ENCODE data around the gene C14orf93. TPM values are rescaled to one million over a fixed set of nuclear protein-coding genes. Genes with fewer than 3 reads are reported as not detected.

The C14orf93 gene
- 9.1 and 9.2 TPM in 2 replicates for total RNA-seq

DNA sequence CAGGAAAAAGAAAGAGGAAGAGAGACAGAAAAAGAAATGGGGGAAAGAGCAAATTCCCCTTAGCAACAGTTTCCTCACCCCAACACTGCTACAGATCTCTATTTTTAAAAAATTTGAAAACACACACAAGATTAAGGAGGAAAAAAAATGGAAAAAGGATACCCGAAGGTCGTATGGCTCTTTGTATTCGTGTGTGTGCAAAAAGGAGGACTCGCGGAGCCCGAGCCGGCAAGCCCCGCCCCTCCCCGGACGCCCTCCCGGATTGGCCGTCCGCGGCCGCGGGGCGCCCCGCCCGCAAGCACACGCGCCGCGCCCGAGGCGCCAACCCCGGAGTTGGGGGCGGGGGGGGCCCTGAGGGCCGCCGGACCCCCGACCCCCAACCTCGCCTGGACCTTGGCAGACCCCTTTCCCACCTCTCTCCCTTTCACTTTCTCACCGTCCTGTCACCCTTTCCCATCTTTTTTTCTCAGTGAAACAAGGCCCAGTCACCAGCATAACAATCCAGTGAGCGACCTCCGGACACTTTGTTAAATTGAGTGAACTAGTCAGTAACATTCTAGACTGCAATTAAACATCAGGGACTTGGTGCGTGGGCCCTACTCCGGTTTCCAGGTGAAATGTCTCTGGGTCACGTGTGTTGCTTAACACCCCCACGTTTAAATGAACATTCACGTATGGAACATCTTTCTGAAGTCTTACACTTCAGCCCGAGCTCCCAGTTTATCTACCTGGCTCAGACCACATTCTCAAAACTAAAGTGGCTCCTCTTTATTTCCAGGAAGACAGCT lies at the start of gene C14orf93:
Gene C14orf93, minus strand, starts transcription at position 205 of the 788 bp plus-strand sequence. CDS start 11,120 bp downstream, outside the sequence.
- no peaks in the 10 kb centered on the region for H3K27me3 Mint-ChIP-seq (ENCODE audit: low read depth)
- no peaks in the 10 kb centered on the region for H3K36me3 Mint-ChIP-seq (ENCODE audit: low read depth)
- intact Hi-C loops (cut with micrococcal nuclease), result loop anchor here (5.0 to 10.0 kb wide), 2 partner anchors 47 to 295 kb away; partner anchors contain the start of genes BCL2L2, CDH24 and PPP1R3E
- peak; percentile 73 for DNase-seq (ENCODE audit: low spot score)
- peak within 1 kb of the TSS; percentile 93 for H3K4me3 Mint-ChIP-seq (ENCODE audit: low read depth)
- H3K4me1 Mint-ChIP-seq (ENCODE audit: low read depth), result peaks cover 34% of the 10 kb centered on the region
- no peaks in the 10 kb centered on the region for H3K9me3 Mint-ChIP-seq
- H3K27ac Mint-ChIP-seq, result peak within 1 kb of the TSS; percentile 98

- intact Hi-C loops (cut with micrococcal nuclease), result loop anchor here (1.0 to 5.0 kb wide), 2 partner anchors 52 to 73 kb away; no protein-coding TSS in a partner anchor
- Mint-ChIP-seq H3K36me3 (ENCODE audit: low read depth) (peaks cover 44% of the 10 kb centered on the region), H3K27ac (no peak overlapping the region), H3K4me3 (ENCODE audit: low read depth) (peak overlapping the region; percentile 24), H3K27me3 (ENCODE audit: low read depth) (peaks cover 7% of the 10 kb centered on the region), H3K9me3 (no peaks in the 10 kb centered on the region), H3K4me1 (ENCODE audit: low read depth) (peaks cover 16% of the 10 kb centered on the region)
- DNase-seq (ENCODE audit: low spot score), result no peak
Observed at GRCh38 chr14:23058654-23059504, 48.9 kb upstream of the C14orf93 start.

- H3K9me3 Mint-ChIP-seq, result no peaks in the 10 kb centered on the region
- peak; percentile 79 for DNase-seq (ENCODE audit: low spot score)
- H3K27me3 Mint-ChIP-seq (ENCODE audit: low read depth), result peaks cover 7% of the 10 kb centered on the region
- H3K4me3 Mint-ChIP-seq (ENCODE audit: low read depth), result peak overlapping the region; percentile 84
- H3K4me1 Mint-ChIP-seq (ENCODE audit: low read depth), result peaks cover 16% of the 10 kb centered on the region
- H3K36me3 Mint-ChIP-seq (ENCODE audit: low read depth), result peaks cover 35% of the 10 kb centered on the region
- intact Hi-C loops (cut with micrococcal nuclease), result loop anchor here (1.0 to 5.0 kb wide), 4 partner anchors 23 to 72 kb away; partner anchors contain the start of gene PSMB5
- peak overlapping the region; percentile 51 for H3K27ac Mint-ChIP-seq
Observed at GRCh38 chr14:23057757-23058653, 48.1 kb upstream of the C14orf93 start.

DNA sequence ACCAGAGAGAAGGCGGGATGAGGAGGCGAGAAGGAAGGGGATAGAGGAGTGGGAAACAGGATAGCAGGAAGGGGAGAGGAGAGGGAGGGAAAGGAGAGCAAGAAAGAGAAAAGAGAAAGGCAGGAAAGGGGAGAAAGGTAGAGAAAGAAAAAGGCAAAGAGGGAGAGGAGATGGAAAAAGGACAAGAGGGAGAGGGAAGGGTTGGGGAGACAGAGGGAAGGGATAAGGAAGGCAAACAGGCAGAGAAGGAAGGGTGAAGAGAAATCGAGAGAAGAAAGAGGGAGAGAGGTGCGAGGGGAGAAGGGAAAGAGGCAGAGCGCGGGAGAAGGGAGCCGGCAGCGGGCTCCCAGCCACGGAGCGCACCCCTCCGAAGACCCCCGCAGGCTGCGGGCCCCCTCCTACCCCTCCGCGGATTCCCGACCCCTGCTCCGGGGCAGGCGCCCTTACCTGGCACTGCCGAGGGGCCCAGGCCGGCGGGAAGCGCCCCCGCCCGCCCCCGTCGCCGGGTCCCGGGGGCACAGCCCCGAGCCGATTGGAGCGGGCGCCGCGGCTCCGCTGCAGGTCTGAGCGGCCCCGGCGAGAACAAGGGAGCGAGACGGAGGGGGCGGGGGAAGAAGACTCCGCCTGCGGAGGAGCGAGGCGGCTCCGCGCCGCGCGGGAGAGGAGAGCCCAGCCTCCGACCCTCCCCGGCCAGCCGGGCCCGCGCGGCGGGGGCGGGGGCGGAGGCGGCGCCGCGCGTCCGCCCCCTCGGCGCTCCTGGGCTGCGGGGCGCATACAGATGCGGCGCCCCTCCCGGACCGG lies 47.2 kb upstream of the C14orf93 start, which contains the start of gene CDH24:
Gene CDH24, minus strand, starts transcription at position 565 of the 801 bp plus-strand sequence. CDS start 1,787 bp downstream, outside the sequence.
- Mint-ChIP-seq H3K36me3 (ENCODE audit: low read depth) (peaks cover 27% of the 10 kb centered on the region), H3K4me3 (ENCODE audit: low read depth) (peak within 1 kb of the TSS; percentile 84), H3K9me3 (no peaks in the 10 kb centered on the region), H3K27ac (peak within 1 kb of the TSS; percentile 51), H3K27me3 (ENCODE audit: low read depth) (peaks cover 7% of the 10 kb centered on the region), H3K4me1 (ENCODE audit: low read depth) (peaks cover 16% of the 10 kb centered on the region)
- peak; percentile 74 for DNase-seq (ENCODE audit: low spot score)
- intact Hi-C loops (cut with micrococcal nuclease), result loop anchor here (1.0 to 5.0 kb wide), 4 partner anchors 22 to 127 kb away; partner anchors contain the start of gene PSMB5

DNA sequence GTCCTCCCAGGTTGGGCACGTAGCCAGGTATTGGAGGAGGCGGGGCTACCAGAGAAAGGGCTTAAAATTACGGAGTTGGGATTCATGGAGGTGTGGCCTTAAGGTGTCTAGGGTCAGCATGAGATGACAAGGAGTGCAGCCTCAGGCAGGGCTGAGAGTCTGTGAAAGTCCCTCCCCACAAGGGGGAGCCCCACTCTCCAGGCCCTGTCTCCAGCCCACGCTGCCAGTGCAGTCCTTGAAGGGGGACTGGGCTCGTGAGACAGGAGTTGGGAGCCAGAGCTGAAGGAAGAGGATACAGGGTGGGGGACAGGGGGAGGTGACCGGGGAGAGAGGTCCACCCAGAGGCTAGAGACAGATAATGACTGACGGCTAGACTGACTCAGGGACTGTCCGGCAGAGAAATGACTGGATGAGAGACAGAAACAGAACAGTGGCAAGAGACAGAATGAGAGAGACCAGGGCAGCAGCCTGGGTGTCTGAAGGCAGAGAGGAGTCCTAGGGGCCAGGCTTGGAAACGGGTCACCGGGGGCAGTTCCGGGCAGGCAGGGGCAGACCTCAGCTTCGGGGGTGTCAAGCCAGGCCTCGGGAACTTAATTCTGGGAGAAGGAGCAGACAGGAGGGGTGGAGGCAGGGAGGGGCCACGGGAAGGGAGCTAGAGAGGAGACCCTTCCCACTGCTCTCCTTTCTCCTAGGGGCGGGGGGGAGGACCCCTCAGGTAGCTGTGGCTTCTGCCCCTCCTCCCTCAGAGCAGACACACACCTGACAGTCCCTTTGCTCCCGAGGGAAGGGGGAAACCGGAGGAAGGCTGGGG lies 46.4 kb upstream of the C14orf93 start:
- Mint-ChIP-seq H3K9me3 (no peaks in the 10 kb centered on the region), H3K27me3 (ENCODE audit: low read depth) (peaks cover 7% of the 10 kb centered on the region), H3K36me3 (ENCODE audit: low read depth) (peaks cover 21% of the 10 kb centered on the region), H3K27ac (peak overlapping the region; percentile 43), H3K4me1 (ENCODE audit: low read depth) (peaks cover 16% of the 10 kb centered on the region), H3K4me3 (ENCODE audit: low read depth) (peak overlapping the region; percentile 84)
- peak; percentile 57 for DNase-seq (ENCODE audit: low spot score)
- intact Hi-C loops (cut with micrococcal nuclease), result loop anchor here (1.0 to 5.0 kb wide), 4 partner anchors 22 to 126 kb away; partner anchors contain the start of gene PSMB5

GRCh38 chr14:23055621-23056144 lies 45.7 kb upstream of the C14orf93 start:
- Mint-ChIP-seq H3K9me3 (no peaks in the 10 kb centered on the region), H3K27me3 (ENCODE audit: low read depth) (peaks cover 7% of the 10 kb centered on the region), H3K27ac (no peak overlapping the region), H3K4me1 (ENCODE audit: low read depth) (peaks cover 16% of the 10 kb centered on the region), H3K36me3 (ENCODE audit: low read depth) (peaks cover 14% of the 10 kb centered on the region), H3K4me3 (ENCODE audit: low read depth) (peak overlapping the region; percentile 84)
- DNase-seq (ENCODE audit: low spot score), result no peak
- intact Hi-C loops (cut with micrococcal nuclease), result loop anchor here (1.0 to 5.0 kb wide), 4 partner anchors 21 to 125 kb away; partner anchors contain the start of gene PSMB5

DNA sequence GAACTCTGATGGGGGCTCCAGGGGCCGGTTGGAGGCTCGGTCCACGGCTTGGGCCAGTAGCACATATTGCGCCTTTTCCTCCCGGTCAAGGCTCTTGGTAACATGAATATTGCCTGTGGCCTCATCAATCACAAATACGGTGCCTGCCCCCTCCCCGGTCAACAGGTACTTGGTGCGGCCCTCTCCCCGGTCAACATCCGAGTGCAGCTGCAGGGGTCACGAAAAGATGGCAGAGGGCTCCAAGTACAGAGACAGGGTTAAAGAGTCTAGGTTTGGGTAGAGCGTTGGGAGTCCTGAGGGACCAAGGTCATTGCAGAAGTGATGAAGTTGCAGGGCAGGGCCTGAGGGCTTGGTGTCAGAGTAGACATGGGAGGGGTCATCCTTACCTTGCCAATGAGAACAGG lies 45.2 kb upstream of the C14orf93 start:
- Mint-ChIP-seq H3K27me3 (ENCODE audit: low read depth) (peaks cover 7% of the 10 kb centered on the region), H3K9me3 (no peaks in the 10 kb centered on the region), H3K4me3 (ENCODE audit: low read depth) (no peak overlapping the region), H3K36me3 (ENCODE audit: low read depth) (peaks cover 12% of the 10 kb centered on the region), H3K27ac (no peak overlapping the region), H3K4me1 (ENCODE audit: low read depth) (peaks cover 16% of the 10 kb centered on the region)
- intact Hi-C loops (cut with micrococcal nuclease), result loop anchor here (5.0 kb wide), 1 partner anchor 48 kb away; no protein-coding TSS in a partner anchor
- DNase-seq (ENCODE audit: low spot score), result no peak

GRCh38 chr14:23054000-23054811 lies 44.3 kb upstream of the C14orf93 start:
- Mint-ChIP-seq H3K27me3 (ENCODE audit: low read depth) (peaks cover 7% of the 10 kb centered on the region), H3K4me1 (ENCODE audit: low read depth) (peaks cover 16% of the 10 kb centered on the region), H3K36me3 (ENCODE audit: low read depth) (peaks cover 6% of the 10 kb centered on the region), H3K9me3 (no peaks in the 10 kb centered on the region), H3K27ac (no peak overlapping the region), H3K4me3 (ENCODE audit: low read depth) (no peak overlapping the region)
- no peak for DNase-seq (ENCODE audit: low spot score)
- intact Hi-C loops (cut with micrococcal nuclease), result no loop called here

GRCh38 chr14:23053426-23053825 lies 43.5 kb upstream of the C14orf93 start:
- no peak for DNase-seq (ENCODE audit: low spot score)
- peaks cover 7% of the 10 kb centered on the region for H3K27me3 Mint-ChIP-seq (ENCODE audit: low read depth)
- H3K4me1 Mint-ChIP-seq (ENCODE audit: low read depth), result peaks cover 16% of the 10 kb centered on the region
- H3K27ac Mint-ChIP-seq, result no peak overlapping the region
- peaks cover 3% of the 10 kb centered on the region for H3K36me3 Mint-ChIP-seq (ENCODE audit: low read depth)
- H3K4me3 Mint-ChIP-seq (ENCODE audit: low read depth), result no peak overlapping the region
- intact Hi-C loops (cut with micrococcal nuclease), result no loop called here
- H3K9me3 Mint-ChIP-seq, result no peaks in the 10 kb centered on the region

DNA sequence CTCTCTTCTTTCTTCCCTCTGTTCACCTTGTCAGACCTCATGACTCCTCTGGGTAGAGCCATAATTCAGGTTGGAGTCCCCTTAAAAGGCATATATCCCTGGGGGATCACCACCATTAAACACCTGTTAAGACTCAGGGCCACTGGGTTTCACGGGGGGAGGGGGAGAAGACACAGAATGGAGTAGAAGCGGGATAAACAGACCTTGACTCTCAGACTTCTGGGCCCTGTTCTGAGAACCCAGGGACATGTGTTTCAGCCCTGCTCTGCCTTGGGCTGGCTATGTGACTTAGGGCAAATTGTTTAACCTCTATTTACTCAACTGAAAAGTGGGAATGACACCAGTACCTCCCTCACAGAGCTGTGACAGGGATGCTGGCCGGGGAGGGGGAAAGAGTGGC lies 42.7 kb upstream of the C14orf93 start:
- no peaks in the 10 kb centered on the region for H3K36me3 Mint-ChIP-seq (ENCODE audit: low read depth)
- no peak for DNase-seq (ENCODE audit: low spot score)
- no peak overlapping the region for H3K27ac Mint-ChIP-seq
- intact Hi-C loops (cut with micrococcal nuclease), result no loop called here
- no peaks in the 10 kb centered on the region for H3K9me3 Mint-ChIP-seq
- H3K4me1 Mint-ChIP-seq (ENCODE audit: low read depth), result peaks cover 11% of the 10 kb centered on the region
- no peak overlapping the region for H3K4me3 Mint-ChIP-seq (ENCODE audit: low read depth)
- peaks cover 7% of the 10 kb centered on the region for H3K27me3 Mint-ChIP-seq (ENCODE audit: low read depth)

Data from activated T-helper 2 cell treated with anti-CD3 and anti-CD28 coated beads, Interferon-gamma antibody, Interleukin-2, Interleukin-4, amounts not matched to agents 10 μg/mL and 5 μg/mL and 100 μg/mL, durations not matched to agents 14 hours and 24 hours and 36 hours (primary cell).